BJ (cell line): ENCODE results near the gene SNX9. TPM values are rescaled to one million over a fixed set of nuclear protein-coding genes. Genes with fewer than 3 reads are reported as not detected.

Experiments used
- CTCF ChIA-PET: fragments of 350-600 bp; formaldehyde crosslinking; extraction: SDS; loops from one replicate; lab custom pipeline; 2021; ENCODE audit warnings: antibody characterized with exemption, inconsistent platforms; lab: Yijun Ruan, JAX
- POLR2A ChIA-PET: fragments of 300-600 bp; sonication (Branson Sonifier 250); formaldehyde crosslinking; extraction: SDS; loops from one replicate; lab custom pipeline; 2021; ENCODE audit warnings: antibody characterized with exemption; lab: Charles Lee
- DNase-seq: peaks from one replicate; pipeline ENCODE4 v3.0.0-alpha.2; 2011; ENCODE audit warnings: low read depth
- H3K27me3 ChIP-seq: 2 replicates; pipeline ENCODE4 v1.6.0; 2011; ENCODE audit warnings: low read length; ENCODE audit not compliant: control insufficient read depth, insufficient read depth
- H3K36me3 ChIP-seq: 2 replicates; pipeline ENCODE4 v1.5.1; 2011; ENCODE audit warnings: low read length; ENCODE audit not compliant: control insufficient read depth, insufficient read depth
- H3K4me3 ChIP-seq: 2 replicates; pipeline ENCODE4 v1.5.1; 2011; ENCODE audit warnings: low read depth, mild to moderate bottlenecking, control low read depth, low read length
- polyA plus RNA-seq: library from polyadenylated mRNA; depleted of rRNA; stranded (reverse); fragments of >200 nt; gene quantifications from 2 replicates; pipeline ENCODE4 v1.2.3, GENCODE V29; 2011
- TF ChIP-seq, protein P1 (sequence below): IDR thresholded peaks from 2 replicates; pipeline ENCODE4 v1.5.1; 2011; ENCODE audit warnings: low read depth, mild to moderate bottlenecking, control low read depth, inconsistent platforms, low read length, moderate library complexity; ENCODE audit not compliant: insufficient read depth

Gene SNX9
- polyA plus RNA-seq, 1 experiment: 75.1 TPM

- Histone ChIP-seq H3K36me3 (peaks cover 15% of the 10 kb centered on the region), H3K27me3 (no peaks in the 10 kb centered on the region), H3K4me3 (no peak overlapping the region)
- POLR2A ChIA-PET: no interaction called here
- TF ChIP-seq, protein P1, sequence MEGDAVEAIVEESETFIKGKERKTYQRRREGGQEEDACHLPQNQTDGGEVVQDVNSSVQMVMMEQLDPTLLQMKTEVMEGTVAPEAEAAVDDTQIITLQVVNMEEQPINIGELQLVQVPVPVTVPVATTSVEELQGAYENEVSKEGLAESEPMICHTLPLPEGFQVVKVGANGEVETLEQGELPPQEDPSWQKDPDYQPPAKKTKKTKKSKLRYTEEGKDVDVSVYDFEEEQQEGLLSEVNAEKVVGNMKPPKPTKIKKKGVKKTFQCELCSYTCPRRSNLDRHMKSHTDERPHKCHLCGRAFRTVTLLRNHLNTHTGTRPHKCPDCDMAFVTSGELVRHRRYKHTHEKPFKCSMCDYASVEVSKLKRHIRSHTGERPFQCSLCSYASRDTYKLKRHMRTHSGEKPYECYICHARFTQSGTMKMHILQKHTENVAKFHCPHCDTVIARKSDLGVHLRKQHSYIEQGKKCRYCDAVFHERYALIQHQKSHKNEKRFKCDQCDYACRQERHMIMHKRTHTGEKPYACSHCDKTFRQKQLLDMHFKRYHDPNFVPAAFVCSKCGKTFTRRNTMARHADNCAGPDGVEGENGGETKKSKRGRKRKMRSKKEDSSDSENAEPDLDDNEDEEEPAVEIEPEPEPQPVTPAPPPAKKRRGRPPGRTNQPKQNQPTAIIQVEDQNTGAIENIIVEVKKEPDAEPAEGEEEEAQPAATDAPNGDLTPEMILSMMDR: no peak
- CTCF ChIA-PET: interaction anchor here (0.9 to 1.5 kb wide), 2 partner anchors 123 to 214 kb away, joined by 3 read pairs; no protein-coding TSS in a partner anchor
- DNase-seq: no peak
These were observed 56.8 kb downstream of the SNX9 start for GRCh38 chr6:157879873-157880254.

DNA sequence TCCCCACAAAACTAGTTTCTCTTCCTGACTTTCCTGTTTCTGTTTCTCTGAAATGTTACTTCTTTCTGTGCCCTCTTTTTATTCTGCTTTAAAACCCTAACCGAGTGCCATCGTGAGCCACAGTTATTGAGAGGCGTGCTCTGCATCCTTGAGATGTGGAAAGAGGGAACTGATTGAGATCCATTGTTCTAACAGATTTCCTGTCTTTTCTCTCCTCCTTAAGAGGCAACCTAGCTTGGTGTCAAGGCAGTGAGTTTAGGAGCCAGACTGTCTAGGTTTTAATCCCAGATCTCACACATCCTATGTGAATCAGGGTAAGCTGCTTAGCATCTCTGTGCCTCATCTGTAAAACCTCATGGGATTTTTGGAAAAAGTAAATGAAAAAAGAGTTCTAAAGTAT is 57.5 kb downstream of the SNX9 start:
- H3K36me3 ChIP-seq: peaks cover 10% of the 10 kb centered on the region
- no peak for DNase-seq
- TF ChIP-seq, protein P1: no peak
- POLR2A ChIA-PET: no interaction called here
- H3K4me3 ChIP-seq: no peak overlapping the region
- H3K27me3 ChIP-seq: no peaks in the 10 kb centered on the region
- CTCF ChIA-PET: interaction anchor here (1.5 kb wide), 1 partner anchor 123 kb away, joined by 3 read pairs; no protein-coding TSS in a partner anchor

- POLR2A ChIA-PET: no interaction called here
- H3K27me3 ChIP-seq: no peaks in the 10 kb centered on the region
- H3K36me3 ChIP-seq: peaks cover 12% of the 10 kb centered on the region
These were observed 58.3 kb downstream of the SNX9 start for GRCh38 chr6:157881342-157881741.

GRCh38 chr6:157884756-157885155 is 61.7 kb downstream of the SNX9 start:
- H3K4me3 ChIP-seq: no peak overlapping the region
- H3K36me3 ChIP-seq: peaks cover 10% of the 10 kb centered on the region
- CTCF ChIA-PET: interaction anchor here (1.2 to 1.3 kb wide), 2 partner anchors 11 to 128 kb away, joined by 3 read pairs; no protein-coding TSS in a partner anchor
- POLR2A ChIA-PET: no interaction called here
- no peak for DNase-seq
- H3K27me3 ChIP-seq: no peaks in the 10 kb centered on the region
- TF ChIP-seq, protein P1: no peak

More at GRCh38 chr6:157881342-157881741, 58.3 kb downstream of the SNX9 start:
- CTCF ChIA-PET: interaction anchor here (1.3 kb wide), 1 partner anchor 8 kb away, joined by 3 read pairs; no protein-coding TSS in a partner anchor
- TF ChIP-seq, protein P1: no peak
- H3K4me3 ChIP-seq: no peak overlapping the region
- no peak for DNase-seq

- ChIA-PET CTCF (no interaction called here), POLR2A (no interaction called here)
- DNase-seq: no peak
- Histone ChIP-seq H3K27me3 (no peaks in the 10 kb centered on the region), H3K4me3 (no peak overlapping the region), H3K36me3 (peaks cover 14% of the 10 kb centered on the region)
- TF ChIP-seq, protein P1: no peak
These were observed 62.3 kb downstream of the SNX9 start for GRCh38 chr6:157885211-157885788.
